Measurements from ENCODE around the gene SRSF1. TPM values are rescaled to one million over a fixed set of nuclear protein-coding genes. Genes with fewer than 3 reads are reported as not detected.

SRSF1 gene
- total and polyA plus RNA-seq, 12 donors: 70.3 to 130 (median 90.6) TPM

DNA sequence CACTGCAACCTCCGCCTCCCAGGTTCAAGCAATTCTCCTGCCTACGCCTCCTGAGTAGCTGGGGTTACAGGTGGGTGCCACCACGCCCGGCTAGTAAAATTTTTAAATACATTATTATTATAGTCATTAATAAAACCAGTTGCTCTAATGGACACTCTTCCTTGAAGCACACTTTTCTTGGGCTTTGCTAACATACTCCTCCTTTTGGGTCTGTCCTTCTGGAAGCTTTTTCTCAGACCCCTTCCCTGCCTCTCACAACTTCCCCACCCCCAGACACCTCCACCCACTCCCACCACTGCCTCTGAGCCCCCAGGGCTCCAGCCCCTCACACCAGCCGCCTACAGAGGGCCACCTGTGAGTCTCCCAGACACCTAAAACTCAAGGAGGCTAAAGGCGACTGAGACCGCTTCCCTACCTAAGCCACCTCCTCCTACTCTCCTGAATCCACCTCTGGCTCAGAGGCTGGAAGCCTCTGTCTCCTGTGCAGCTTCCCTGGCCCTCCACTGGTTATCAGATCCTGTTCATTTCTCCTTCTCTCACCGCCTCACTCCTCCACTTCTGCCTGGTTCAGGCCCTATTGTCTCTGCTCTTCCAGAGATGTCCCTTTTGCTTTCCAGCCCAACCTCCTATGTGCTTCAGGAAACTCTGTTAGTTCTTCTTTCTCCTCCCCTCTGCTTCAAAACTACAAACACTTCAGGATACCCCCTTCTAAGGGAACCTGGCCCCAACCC is 49.8 kb downstream of the SRSF1 start:
- intact Hi-C loops (cut with DNase I): loop anchor here in 3 of 10 donors (5.0 to 10.0 kb wide), 2 partner anchors 62 to 65 kb away; no protein-coding TSS in a partner anchor
- Histone ChIP-seq H3K36me3 (no peaks in the 10 kb centered on the region), H3K27ac (no peak overlapping the region), H3K27me3 (peaks cover 0 to 4% (median 0%) of the 10 kb centered on the region in 7 donors), H3K4me3 (no peak overlapping the region), H3K9me3 (no peaks in the 10 kb centered on the region), H3K4me1 (peaks cover 14 to 36% (median 33%) of the 10 kb centered on the region in 9 donors)
- ATAC-seq (no peak), DNase-seq (no peak)
- WGBS, 2 donors: 95 to 98% methylated on average over 8 of the region's 8 CpGs
- TF ChIP-seq, protein P1, sequence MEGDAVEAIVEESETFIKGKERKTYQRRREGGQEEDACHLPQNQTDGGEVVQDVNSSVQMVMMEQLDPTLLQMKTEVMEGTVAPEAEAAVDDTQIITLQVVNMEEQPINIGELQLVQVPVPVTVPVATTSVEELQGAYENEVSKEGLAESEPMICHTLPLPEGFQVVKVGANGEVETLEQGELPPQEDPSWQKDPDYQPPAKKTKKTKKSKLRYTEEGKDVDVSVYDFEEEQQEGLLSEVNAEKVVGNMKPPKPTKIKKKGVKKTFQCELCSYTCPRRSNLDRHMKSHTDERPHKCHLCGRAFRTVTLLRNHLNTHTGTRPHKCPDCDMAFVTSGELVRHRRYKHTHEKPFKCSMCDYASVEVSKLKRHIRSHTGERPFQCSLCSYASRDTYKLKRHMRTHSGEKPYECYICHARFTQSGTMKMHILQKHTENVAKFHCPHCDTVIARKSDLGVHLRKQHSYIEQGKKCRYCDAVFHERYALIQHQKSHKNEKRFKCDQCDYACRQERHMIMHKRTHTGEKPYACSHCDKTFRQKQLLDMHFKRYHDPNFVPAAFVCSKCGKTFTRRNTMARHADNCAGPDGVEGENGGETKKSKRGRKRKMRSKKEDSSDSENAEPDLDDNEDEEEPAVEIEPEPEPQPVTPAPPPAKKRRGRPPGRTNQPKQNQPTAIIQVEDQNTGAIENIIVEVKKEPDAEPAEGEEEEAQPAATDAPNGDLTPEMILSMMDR (IDR thresholded peaks at IDR 0.05): no peak

DNA sequence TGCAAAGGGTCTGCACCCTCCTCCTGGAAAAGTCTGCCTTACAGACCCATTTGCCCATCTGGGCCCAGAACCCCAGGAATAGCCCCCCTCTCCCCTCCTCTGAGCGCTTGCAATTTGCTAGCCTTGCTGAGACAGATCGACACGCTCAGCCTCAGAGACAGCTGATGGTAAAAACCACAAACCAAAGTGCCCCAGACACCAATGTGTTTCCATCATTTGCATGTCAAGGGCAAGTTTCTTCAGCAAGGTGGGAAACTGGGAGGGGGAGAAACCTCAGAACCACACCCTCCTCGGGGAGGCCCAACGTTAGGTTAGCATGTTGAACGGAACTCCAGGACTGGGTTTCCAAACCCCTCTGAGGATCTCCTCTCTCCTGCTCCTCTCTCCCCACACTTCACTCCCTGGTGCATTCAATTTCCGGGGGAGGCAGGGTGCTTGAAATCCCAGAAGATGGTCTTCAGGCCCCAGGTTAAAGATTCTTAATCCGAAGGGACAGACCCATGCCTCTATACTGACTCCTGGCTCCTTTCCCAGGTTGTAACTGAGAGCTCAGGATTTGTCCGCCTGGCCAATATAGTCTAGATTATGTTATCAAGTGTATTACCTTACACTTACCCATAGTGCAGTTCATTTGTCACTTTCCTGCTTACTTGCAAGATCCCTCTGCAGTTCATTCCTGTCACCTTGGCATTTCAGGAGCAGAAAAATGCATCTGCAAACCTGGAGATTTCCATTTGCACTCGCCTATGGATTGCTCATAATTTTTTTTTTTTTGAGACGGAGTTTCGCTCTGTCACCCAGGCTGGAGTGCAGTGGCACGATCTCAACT is 50.5 kb downstream of the SRSF1 start:
- Histone ChIP-seq H3K9me3 (no peaks in the 10 kb centered on the region), H3K27ac (peak overlapping the region in 4 of 10 donors; percentile 23 to 100 (median 94)), H3K36me3 (no peaks in the 10 kb centered on the region), H3K4me1 (peaks cover 14 to 44% (median 41%) of the 10 kb centered on the region in 9 donors), H3K4me3 (peak overlapping the region in 2 of 10 donors; percentile 80), H3K27me3 (peaks cover 0 to 4% (median 0%) of the 10 kb centered on the region in 7 donors)
- no peak for DNase-seq
- intact Hi-C loops (cut with DNase I): loop anchor here in 3 of 10 donors (5.0 to 10.0 kb wide), 2 partner anchors 62 to 64 kb away; no protein-coding TSS in a partner anchor
- 60 to 64% methylated on average over 13 of the region's 13 CpGs for WGBS, 2 donors
- ATAC-seq: no peak
- TF ChIP-seq, protein P1 (IDR thresholded peaks at IDR 0.05): no peak

DNA sequence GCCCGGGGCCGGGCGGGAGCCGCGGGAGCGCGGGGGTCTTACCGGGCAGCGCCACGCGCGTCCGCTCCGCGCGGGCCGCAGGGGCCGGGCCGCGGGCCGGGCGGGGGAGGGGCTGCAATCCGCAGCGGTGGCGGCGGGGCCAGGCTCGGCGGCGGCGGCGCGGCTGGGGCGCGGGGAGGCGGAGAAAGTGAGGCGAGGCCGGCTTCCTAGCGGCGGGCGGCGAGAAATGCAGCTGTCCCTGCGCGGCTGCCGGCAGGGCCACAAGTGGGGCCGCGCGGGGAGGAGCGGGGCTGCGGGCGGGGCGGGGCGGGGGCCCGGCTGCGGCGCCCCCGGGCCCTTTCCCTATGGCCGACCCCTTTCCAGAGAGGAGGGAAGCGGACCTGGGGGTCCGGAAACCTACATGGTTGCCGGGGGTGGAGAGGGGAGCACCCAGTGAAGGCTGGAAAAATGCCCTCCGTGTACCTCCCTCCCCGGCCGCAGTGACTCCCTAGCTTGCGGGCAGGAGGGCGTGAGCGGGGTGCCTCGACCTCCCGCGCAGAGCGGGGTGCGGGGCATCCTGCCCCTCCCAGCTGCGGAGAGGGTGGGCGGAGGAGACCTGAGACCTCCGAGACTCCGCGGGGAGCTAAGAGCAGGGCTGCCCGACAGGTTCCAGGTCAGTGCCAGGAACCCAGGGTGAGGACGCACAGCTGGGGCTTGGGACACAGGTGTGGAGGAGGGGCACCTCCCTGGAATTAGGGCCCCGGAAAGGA is 51.7 kb downstream of the SRSF1 start, which contains the start of gene CUEDC1:
CUEDC1 (minus strand) TSS at position 230 of the 749 bp plus-strand sequence. CDS start 69,848 bp downstream, outside the sequence.
- peak; percentile 81 to 90 for DNase-seq
- intact Hi-C loops (cut with DNase I): loop anchor here in 6 of 10 donors (2.0 to 10.0 kb wide), 6 partner anchors 31 to 63 kb away; partner anchors contain the start of gene VEZF1 (in 1 of the 6)
- no peaks in the 10 kb centered on the region for H3K36me3 ChIP-seq
- 0% methylated on average over 62 to 79 of the region's 79 CpGs for WGBS, 2 donors
- H3K4me3 ChIP-seq: peak within 1 kb of the TSS; percentile 74 to 98 (median 84)
- peak; percentile 53 to 80 (median 62) for ATAC-seq
- peaks cover 14 to 56% (median 52%) of the 10 kb centered on the region in 9 donors for H3K4me1 ChIP-seq
- no peaks in the 10 kb centered on the region for H3K9me3 ChIP-seq
- H3K27ac ChIP-seq: peak within 1 kb of the TSS; percentile 97 to 100 (median 99)
- TF ChIP-seq, protein P1 (IDR thresholded peaks at IDR 0.05): peak in 8 of 9 donors; percentile 4 to 61 (median 42)
- peaks cover 0 to 4% (median 0%) of the 10 kb centered on the region in 7 donors for H3K27me3 ChIP-seq
